ENCODE results near the gene NUDT3. TPM values are rescaled to one million over a fixed set of nuclear protein-coding genes. Genes with fewer than 3 reads are reported as not detected.
"Not testable (repeated sequence)": the region's sequence is repeated elsewhere in the genome, so short reads cannot be mapped to it uniquely, and the experiment has no call there.

NUDT3 gene
- total RNA-seq, 2 donors from 2014 or later = 36.6 to 53.6 TPM

DNA sequence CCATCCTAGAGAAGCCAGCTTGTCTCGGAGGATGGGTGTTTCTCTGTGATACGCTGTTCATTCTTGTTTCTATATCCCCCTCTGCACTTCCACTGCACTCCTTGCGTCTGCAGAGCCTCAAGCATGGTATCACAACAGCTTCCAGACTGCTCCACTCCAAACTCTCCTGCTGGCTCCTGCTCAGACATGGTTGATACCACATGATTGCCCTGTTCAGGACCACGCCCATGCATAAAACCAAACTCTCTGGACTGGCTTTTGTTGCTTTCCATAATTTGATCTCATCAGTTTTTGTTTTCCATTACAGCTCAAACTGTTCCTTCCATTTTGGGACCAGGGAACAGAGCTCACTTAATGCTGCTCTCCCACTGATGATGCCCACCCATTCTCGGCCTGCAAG is 113.6 kb downstream of the NUDT3 start:
- intact Hi-C loops (cut with DNase I) = no loop called here
- ATAC-seq (no peak), DNase-seq (no peak)

DNA sequence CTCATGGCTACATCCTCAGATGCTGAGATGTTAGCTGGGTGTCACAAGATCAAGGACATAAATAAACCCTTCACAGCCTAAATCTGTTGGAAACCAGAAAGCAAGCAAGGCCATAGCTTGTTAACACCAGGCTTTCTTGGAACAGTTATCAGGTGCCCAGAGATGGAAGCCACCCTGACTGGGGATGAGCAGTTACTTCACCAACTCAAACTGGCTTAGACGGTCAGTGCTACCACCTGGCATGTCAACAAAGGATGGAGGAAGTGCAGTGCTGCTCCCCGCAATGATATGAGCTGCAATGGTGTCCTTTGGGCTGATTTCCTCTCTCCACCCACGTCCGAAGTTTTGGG is 114.7 kb downstream of the NUDT3 start:
- DNase-seq (no peak), ATAC-seq (no peak)
- intact Hi-C loops (cut with DNase I) = no loop called here

DNA sequence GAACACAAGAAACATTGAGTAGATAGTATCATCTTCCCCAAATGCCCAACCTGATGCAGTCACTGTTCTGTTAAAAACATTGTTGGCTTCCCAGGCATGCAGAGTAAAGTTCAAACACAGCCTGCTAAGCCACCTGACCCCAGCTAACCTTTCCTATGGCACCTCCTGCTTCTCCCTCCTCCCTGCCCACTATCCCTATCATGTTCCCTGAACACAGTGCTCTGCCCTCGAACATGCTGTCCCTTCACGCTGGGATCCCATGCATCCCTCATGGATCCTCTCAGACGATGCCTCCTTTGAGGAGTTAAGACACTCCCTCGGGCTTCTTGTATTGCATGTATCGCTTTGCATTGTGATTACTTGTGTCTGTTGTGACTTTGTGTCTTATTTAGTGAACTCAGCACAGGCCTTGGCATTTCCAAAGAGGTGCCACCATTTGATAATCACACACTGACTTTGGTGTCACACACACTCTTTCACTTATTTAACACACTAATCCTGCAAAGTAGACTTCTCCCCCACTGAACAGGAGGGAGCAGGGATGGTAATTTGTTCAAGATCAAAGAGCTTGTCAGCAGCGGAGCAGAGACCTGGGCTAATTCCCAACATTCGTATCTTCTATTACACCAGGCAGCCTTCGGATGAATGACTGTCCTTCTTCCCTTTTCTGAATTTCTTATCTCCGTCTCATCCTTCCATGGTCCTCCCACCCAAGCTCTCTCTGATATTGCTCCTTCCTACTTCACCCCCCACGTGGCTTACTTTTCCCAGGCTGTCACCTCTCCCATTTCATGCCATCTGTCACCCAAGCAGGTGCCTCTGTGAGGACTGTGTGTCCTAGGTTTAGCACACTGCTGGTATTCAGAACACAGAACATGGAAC is 115.3 kb downstream of the NUDT3 start:
- intact Hi-C loops (cut with DNase I) = no loop called here
- DNase-seq = no peak
- peak in 1 of 2 donors; percentile 20 for ATAC-seq

DNA sequence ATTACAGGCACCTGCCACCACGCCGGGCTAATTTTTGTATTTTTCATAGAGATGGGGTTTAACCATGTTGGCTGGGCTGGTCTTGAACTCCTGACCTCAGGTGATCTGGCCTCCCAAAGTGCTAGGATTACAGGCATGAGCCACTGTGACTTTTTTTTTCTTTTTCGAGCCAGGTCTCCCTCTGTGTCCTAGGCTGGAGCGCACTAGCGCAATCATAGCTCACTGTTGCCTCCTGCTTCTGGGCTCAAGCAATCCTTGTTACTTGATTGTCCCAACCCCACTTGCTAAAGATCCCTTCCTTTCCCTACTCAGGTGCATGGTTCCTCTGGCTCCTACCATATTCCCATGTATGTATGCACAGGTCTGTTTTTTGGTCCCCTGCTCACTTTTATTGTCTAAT is 116.3 kb downstream of the NUDT3 start:
- no peak for ATAC-seq
- DNase-seq = no peak
- intact Hi-C loops (cut with DNase I) = no loop called here

DNA sequence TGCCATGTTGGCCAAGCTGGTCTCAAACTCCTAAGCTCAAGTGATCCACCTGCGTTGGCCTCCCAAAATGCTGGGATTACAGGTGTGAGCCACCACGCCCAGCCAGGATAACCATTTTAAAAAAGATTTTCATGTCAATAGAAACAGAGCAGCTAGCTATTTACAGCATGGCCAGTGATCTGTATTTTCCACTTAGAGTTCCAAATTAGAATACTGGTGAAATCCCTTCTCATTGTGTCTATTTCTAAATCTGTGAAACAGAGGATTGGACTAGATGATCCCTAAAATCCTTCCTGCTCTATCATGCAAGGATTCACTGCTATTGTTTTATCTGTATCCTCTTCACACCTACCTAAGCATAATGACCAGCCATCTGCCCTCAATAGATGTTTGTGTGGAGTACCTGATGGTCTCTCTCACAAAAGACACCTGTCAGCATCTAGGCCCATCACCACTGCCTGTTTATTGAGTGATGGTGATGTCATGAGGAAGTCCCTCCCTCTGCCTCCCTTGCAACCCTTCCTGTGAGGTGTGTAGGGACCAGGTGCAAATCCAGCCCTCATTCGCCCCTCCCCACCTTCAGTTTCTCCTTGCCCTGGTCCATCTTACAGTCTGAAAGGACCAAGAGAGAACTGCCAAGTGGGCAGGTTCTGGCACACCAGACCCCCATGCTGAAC is 117.2 kb downstream of the NUDT3 start:
- no peak for ATAC-seq

GRCh38 chr6:34274129-34274528 is 118.3 kb downstream of the NUDT3 start:
- intact Hi-C loops (cut with DNase I) = no loop called here
- DNase-seq (no peak), ATAC-seq (no peak)

More for the DNA sequence above, 117.2 kb downstream of the NUDT3 start:
- DNase-seq = no peak
- intact Hi-C loops (cut with DNase I) = no loop called here

DNA sequence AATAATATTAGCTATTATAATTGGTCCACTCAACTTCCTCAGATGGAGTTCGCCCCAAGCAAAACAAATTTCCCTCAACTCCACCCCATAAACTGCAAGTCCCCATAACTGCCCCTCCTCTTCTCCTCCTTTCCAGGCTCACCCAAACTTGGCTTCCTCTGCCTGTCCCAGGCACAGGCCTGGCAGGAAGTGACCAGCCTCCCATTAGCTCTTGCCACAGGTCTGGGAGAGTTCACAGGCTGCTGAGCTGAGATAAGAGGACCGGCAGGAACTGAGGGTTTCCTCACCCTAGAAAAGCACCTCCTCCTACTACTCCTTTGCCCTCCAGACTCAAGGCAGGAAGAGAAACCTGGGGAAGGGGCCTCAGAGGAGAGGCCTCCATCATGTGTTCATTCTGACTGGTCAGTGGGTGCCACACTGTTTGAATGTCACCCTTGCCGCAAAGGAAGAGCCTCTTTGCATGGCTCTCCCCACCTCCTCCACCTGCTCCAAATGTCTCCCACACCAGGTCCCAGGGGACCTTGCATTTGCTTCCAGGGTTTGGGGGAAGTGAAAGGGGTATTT is 119.1 kb downstream of the NUDT3 start:
- DNase-seq (peak; percentile 83), ATAC-seq (peak; percentile 89 to 90)
- intact Hi-C loops (cut with DNase I) = no loop called here

- peak; percentile 39 for DNase-seq
- intact Hi-C loops (cut with DNase I) = no loop called here
- ATAC-seq = peak; percentile 36 to 63
Measured at GRCh38 chr6:34272013-34272926, 120.2 kb downstream of the NUDT3 start.

- ATAC-seq; intact Hi-C loops (cut with DNase I): not testable (repeated sequence)
Measured at GRCh38 chr6:34269658-34270341, 122.7 kb downstream of the NUDT3 start.

DNA sequence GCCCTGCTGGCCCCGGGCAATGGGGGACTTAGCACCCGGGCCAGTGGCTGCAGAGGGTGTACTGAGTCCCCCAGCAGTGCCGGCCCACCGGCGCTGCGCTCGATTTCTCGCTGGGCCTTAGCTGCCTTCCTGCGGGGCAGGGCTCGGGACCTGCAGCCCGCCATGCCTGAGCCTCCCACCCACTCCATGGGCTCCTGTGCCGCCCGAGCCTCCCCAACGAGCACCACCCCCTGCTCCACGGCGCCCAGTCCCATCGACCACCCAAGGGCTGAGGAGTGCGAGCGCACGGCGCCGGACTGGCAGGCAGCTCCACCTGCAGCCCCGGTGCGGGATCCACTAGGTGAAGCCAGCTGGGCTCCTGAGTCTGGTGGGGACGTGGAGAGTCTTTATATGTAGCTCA is 123.3 kb downstream of the NUDT3 start:
- intact Hi-C loops (cut with DNase I); DNase-seq; ATAC-seq: not testable (repeated sequence)

More at GRCh38 chr6:34269658-34270341, 122.7 kb downstream of the NUDT3 start:
- DNase-seq = not testable (repeated sequence)

DNA sequence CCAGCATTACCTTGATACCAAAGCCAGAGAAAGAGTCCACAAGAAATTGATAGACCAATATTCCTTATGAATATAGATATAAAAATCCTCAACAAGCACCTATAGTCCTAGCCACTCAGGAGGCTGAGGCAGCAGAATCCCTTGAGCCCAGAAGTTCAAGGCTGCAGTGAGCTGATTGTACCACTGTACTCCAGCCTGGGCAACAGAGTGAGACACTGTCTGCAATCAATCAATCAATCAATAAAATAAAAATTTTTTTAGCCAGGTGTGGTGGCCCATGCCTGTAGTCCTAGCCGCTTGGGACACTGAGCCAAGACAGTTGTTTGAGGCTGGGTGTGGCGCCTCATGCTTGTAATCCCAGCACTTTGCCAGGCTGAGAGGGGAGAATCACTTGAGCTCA is 124.7 kb downstream of the NUDT3 start:
- intact Hi-C loops (cut with DNase I) = no loop called here
- no peak for ATAC-seq
- DNase-seq = no peak

- DNase-seq; ATAC-seq; intact Hi-C loops (cut with DNase I): not testable (repeated sequence)
Measured at GRCh38 chr6:34263484-34263883, 129.0 kb downstream of the NUDT3 start.

DNA sequence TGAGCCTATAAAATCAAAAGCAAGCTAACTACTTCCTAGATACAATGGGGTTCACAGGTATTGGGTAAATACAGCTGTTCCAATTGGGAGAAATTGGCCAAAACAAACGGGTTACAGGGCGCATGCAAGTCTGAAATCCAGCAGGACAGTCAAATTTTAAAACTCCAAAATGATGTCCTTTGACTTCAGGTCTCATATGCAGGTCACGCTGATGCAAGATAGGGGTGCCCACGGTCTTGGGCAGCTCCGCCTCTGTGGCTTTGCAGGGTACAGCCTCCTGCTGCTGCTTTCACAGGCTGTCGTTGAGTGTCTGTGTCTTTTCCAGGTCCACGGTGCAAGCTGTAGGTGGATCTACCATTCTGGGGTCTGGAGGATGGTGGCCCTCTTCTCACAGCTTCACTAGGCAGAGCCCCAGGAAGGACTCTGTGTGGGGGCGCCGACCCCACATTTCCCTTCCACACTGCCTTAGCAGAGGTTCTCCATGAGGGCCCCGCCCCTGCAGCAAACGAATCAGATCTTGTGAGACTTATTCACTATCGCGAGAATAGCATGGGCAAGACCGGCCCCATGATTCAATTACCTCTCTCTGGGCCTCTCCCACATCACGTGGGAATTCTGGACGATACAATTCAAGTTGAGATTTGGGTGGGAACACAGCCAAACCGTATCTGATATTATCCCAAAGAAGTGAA is 131.7 kb downstream of the NUDT3 start:
- intact Hi-C loops (cut with DNase I) = no loop called here
- ATAC-seq = no peak
- DNase-seq = no peak

DNA sequence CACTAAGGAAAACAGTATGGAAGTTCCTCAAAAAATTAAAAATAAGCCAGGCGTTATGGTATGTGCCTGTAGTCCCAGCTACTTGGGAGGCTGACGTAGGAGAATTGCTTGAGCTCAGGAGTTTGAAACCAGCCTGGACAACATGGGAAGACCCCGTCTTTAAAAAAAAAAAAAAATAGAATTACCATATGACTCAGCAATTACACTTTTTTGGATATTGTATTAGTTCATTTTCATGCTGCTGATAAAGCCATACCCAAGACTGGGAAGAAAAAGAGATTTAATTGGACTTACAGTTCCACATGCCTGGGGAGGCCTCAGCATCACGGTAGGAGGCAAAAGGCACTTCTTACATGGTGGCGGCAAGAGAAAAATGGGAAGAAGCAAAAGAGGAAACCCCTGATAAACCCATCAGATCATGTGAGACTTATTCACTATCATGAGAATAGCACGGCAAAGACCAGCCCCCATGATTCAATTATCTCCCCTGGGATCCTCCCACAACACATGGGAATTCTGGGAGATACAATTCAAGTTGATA is 132.9 kb downstream of the NUDT3 start:
- no peak for ATAC-seq
- intact Hi-C loops (cut with DNase I) = no loop called here
- DNase-seq = no peak

GRCh38 chr6:34252395-34252794 is 140.1 kb downstream of the NUDT3 start:
- DNase-seq; intact Hi-C loops (cut with DNase I); ATAC-seq: not testable (repeated sequence)

DNA sequence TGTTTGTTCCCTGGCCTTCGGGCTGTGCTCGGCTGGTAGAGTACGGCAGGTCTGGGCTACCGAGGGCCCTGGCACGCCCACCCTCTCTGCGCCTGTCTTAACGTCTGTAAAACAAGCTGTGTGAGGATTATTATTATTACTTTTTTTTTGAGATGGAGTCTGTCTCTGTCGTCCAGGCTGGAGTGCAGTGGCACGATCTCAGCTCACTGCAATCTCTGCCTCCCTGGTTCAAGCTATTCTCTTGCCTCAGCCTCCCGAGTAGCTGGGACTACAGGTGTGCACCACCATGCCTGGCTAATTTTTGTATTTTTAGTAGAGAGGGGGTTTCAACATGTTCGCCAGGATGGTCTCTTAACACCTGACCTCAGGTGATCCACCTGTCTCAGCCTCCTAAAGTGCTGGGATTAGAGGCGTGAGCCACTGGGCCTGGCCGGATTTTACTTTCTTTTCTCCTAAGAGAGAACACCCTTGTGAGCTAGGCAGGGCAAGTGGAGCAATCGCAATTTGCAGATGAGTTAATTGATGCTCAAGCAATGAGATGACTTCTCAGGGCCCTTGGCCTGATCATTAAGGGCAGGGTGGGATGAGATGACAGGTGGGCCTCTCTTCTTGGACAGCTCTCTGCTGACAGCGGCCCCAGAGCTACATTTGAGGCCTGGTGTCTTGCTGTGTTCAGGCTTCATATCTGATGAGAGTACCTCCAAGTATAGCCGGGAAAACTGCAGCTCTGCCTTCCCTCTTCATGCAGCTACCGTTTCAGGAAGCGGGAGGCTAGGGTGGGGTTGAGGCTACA is 142.8 kb downstream of the NUDT3 start:
- ATAC-seq = peak; percentile 45 to 50
- intact Hi-C loops (cut with DNase I) = loop anchor here (2.0 kb wide), 2 partner anchors 143 to 165 kb away; partner anchors contain the start of gene NUDT3 (in 1 of the 2)
- DNase-seq = no peak

Measured in left cardiac atrium (tissue), 4 donors.